Activated CD4-positive, alpha-beta T cell treated with anti-CD3 and anti-CD28 coated beads for 24 hours (primary cell): ENCODE results near the gene MYO1H.
"Not testable (repeated sequence)": the region's sequence is repeated elsewhere in the genome, so short reads cannot be mapped to it uniquely, and the experiment has no call there.

ENCODE experiments used
- DNase-seq, 2 donors: peaks; one replicate each; pipeline ENCODE4 v3.0.0-alpha.2; 2020; ENCODE audit warnings: low read depth in 2 of 2

The MYO1H gene

DNA sequence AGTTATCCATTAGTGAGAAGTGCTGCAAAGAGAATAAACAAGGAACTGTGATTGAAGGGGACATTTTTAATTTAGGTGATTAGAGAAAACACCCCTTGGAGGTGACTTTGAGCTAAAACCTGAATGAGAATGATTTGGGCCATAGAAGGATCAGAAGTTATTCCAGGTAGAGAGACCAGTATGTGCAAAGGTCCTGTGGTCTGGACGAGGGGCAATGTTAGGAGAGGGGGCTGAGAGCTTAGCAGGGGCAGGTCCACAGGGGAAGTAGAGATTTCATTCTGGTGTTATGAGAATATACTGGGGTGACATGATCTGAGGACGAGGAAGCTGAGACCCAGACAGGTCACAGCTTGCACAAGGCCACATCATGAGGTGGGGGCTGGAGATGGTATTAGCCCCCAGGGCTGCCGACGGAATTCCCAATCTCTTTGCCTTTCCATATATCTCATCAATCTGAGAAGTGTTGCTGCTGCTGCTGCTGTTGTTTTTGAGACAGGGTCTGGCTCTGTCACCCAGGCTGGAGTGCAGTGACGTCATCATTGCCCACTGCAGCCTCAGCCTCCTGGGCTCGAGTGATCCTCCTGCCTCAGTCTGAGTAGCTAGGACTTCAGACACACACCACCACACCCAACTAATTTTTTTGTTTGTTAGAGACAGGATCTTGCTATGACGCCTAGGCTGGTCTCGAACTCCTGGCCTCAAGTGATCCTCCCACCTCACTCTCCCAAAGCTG is 73.8 kb downstream of the MYO1H start:
- no peak for DNase-seq

GRCh38 chr12:109422251-109422650 is 74.6 kb downstream of the MYO1H start:
- DNase-seq, result no peak

- no peak for DNase-seq
These were observed 75.7 kb downstream of the MYO1H start for GRCh38 chr12:109423392-109423791.

GRCh38 chr12:109428037-109428629 is 80.4 kb downstream of the MYO1H start:
- DNase-seq, result peak; percentile 55 to 63

- DNase-seq, result not testable (repeated sequence)
These were observed 81.1 kb downstream of the MYO1H start for GRCh38 chr12:109428804-109429203.

- no peak for DNase-seq
These were observed 82.5 kb downstream of the MYO1H start for GRCh38 chr12:109430244-109430643.

GRCh38 chr12:109432431-109432830 is 84.7 kb downstream of the MYO1H start:
- no peak for DNase-seq

- DNase-seq, result peak; percentile 55 to 78
These were observed 85.2 kb downstream of the MYO1H start for GRCh38 chr12:109432842-109433304.

- no peak for DNase-seq
These were observed 85.9 kb downstream of the MYO1H start for GRCh38 chr12:109433618-109434017.

GRCh38 chr12:109434582-109434981 is 86.9 kb downstream of the MYO1H start:
- no peak for DNase-seq

DNA sequence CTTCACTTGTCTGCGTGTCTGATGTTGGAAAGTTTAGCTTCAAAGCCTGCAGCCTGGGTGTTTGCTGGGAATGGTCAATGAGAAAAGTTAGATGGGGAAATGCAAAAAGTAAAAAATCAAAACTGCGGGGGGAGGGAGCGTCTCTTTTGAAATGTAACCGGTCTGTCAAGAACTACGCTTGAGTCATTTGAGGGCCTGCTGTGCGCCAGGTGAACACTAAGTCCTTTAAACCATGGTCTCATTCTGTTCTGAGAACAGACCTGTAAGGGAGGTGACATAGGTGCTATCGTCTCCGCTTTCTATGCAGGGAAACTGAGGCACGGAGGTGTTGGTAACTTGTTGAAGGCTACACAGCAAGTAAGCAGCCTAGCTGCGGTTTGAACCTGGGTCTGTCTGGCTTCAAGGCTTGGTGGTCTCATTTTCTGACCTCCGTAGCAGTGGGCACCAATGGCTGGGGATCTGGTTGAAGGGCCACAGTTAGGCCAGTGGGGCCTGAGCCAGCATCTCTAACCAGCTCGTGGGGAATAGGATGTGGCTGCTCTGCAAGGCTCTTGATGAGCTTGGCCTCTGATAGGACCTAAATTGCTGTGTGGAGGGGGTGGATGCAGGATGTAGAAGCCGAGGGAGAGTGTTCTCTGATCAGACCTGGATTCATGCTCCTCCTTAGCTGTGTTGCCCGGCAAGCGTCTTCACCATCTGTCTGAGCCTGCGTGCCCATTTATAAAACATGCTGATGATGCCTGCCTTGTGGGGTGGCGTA is 87.9 kb downstream of the MYO1H start:
- DNase-seq, result no peak

DNA sequence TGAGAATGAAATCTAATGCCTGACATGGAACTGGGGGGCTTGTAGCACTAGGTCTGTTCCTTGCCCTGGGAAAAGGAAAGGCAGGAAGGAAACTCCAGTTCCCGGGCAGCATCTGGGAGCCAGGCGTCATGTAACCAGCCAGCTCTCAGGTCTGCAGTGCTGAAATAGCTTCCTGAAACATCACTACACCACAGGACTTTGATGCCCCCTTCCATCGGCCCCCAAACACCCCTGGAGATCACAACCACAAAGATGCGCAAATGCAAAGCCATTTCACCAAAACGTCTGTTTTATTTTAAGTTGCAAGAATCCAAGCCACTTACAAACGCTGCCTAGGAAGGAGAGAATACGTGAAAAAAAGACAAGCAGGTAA is 88.5 kb downstream of the MYO1H start:
- DNase-seq, result no peak

GRCh38 chr12:109439181-109439580 is 91.5 kb downstream of the MYO1H start:
- DNase-seq, result no peak

DNA sequence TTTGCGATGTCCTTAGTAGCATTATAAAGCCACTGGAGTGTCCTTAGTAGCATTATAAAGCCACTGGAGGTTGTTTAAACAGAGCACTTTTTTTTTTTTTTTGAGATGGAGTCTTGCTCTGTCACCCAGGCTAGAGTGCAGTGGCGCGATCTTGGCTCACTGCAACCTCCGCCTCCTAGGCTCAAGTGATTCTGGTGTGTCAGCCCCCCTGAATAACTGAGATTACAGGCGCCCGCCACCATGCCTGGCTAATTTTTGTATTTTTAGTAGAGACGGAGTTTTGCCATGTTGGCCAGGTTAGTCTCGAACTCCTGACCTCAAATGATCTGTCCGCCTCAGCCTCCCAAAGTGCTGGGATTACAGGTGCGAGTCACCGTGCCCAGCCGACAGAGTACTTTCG is 92.3 kb downstream of the MYO1H start:
- DNase-seq, result not testable (repeated sequence)

DNA sequence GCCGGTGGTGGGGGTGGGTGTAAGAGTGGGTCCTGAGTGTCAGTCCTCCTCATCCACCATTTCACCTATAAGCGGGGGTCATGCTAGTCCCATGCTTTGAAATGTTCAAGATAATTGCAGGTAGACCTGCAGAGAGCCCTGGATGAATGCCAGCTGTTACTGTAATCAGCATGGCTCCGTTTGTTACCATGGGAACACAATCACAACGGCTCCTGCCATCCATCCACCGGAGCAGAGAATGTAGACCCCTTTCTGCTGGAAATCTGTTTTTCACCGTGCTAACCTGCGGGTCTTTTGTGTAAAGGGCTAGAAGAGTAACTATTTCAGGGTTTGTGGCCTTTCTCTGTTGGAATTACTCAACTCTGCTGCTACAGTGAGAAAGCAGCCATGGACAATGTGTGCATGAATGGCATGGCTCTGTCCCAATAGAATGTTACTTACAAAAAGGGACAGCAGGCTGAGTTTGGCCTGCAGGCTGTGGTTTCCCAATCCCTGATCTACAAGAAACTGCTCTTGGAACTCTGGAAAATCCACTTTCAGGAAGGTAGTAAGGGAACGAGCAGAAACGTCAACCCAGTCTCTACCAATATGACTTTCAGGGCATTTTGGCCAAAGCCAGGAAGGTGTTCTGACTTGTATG is 93.3 kb downstream of the MYO1H start:
- DNase-seq, result no peak

DNA sequence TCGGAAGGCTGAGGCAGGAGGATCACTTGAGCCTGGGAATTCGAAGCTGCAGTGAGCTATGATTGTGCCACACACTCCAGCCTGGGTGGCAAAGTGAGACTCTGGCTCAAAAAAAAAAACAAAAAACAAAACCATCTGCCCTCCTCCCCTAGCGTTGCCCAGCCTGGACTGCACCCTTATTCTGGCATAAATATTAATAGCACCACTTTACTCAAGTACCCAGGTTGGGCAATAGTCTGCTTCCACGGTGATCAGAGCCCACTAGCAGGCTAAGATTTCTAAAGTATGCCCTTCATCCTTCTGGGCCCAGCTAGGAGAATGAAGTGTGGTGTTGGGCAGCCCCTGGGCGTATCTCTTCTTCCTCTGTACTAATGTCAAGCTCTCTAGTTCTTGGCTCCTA is 96.1 kb downstream of the MYO1H start:
- no peak for DNase-seq

DNA sequence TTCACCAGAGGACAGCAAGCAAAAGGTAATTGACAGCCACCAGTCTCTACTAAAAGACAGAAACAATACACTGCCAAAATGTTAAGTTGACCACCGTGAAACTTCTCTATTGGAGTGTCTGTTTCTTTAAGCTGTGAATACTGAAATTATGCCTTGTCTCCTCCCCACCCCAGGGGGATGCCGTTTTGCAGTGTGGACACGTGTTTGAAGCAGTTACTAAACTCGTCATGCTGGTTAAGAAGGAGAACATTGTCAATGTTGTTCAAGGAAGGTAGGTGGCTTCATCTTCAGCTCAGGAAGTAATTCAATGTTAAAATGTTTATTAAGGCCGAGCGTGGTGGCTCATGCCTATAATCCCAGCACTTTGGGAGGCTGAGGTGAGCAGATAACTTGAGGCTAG is 96.6 kb downstream of the MYO1H start:
- DNase-seq, result no peak

- no peak for DNase-seq
These were observed 97.5 kb downstream of the MYO1H start for GRCh38 chr12:109445191-109445609.

DNA sequence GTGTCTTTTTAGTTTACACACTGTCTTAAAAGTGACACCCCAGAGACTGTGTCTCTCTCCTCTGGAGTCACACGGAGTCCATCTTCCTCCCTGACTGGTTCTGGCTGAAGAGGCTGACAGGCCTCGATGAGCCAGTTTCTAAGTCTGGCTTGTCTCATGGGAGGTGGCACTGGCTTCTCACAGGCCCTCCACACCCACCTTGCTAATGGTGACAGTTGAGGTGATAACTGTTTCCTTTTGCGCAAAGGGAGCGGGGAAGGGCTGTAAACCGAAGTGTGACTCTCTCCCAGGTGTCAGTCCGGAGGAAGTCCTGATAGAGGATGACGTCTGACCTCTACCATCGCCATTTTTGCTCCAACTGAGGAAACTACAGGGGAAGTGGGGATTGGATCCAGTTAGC is 99.2 kb downstream of the MYO1H start:
- no peak for DNase-seq

- no peak for DNase-seq
These were observed 99.8 kb downstream of the MYO1H start for GRCh38 chr12:109447482-109447881.

DNA sequence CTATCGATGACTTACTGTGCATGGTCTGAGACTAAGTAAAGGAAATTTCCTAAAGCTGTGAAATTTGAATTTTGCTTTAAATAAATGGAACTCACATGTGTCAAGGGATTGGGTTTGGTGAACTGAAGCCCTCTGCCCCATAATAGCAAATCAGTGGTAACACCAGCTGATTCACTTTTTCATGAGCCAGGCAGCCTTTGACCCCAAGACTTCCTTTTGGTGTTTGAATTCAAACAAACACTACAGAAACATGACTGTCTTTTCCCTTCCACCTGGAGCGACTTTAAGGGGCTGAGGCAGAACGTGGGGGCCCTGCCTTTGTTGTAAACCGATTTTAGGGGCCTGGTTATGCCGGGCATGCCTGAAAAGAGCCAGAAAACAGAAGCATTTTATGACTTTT is 100.6 kb downstream of the MYO1H start:
- DNase-seq, result no peak

DNA sequence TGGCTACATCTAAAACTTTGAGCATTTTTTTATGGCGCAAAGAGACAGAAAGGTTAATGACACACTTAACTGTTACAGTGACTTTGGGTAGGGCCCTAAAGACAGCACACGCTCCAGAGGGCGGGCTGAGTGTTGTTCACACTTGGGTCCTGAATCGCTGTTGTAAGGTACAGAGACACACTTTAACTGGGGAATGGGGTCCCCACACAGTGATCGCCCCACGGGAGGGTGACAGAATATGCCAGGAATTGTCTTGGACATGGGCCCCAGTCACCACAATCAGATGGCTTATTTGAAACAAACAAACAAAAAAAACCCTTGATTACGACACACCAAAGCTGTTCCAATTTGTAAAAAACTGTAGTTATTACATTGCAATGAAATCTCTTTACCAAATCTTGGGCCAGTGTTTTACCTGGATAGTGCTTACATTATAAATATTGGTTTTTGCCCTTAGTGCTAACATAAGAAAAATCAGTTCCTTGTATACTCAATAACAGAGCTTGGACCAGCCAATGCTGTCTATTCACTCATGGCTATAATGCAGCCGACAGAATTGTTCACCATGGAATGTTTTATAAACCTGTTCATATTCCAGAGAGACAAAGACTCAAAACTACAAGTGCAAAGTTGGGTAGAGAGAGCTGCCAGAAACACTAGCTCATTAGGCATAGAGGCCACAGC is 101.1 kb downstream of the MYO1H start:
- DNase-seq, result no peak
